ENCODE results near the gene TRIM67.
"Not testable (repeated sequence)": the region's sequence is repeated elsewhere in the genome, so short reads cannot be mapped to it uniquely, and the experiment has no call there.

The TRIM67 gene

GRCh38 chr1:231158141-231158540, 3.7 kb upstream of the TRIM67 start:
- DNase-seq (ENCODE audit: low read depth), result not testable (repeated sequence)

- DNase-seq (ENCODE audit: low read depth), result no peak
These were observed 2.5 kb upstream of the TRIM67 start for GRCh38 chr1:231159202-231159962.

- DNase-seq (ENCODE audit: low read depth), result no peak
These were observed 1.7 kb upstream of the TRIM67 start for GRCh38 chr1:231159963-231160761.

GRCh38 chr1:231160895-231161666, 777 bp upstream of the TRIM67 start:
- no peak for DNase-seq (ENCODE audit: low read depth)

GRCh38 chr1:231162297-231162969, 575 bp downstream of the TRIM67 start:
- DNase-seq (ENCODE audit: low read depth), result no peak

- DNase-seq (ENCODE audit: low read depth), result no peak
These were observed 1.3 kb downstream of the TRIM67 start for GRCh38 chr1:231162970-231163829.

GRCh38 chr1:231163830-231164427, 2.1 kb downstream of the TRIM67 start:
- no peak for DNase-seq (ENCODE audit: low read depth)

GRCh38 chr1:231165371-231165770, 3.5 kb downstream of the TRIM67 start:
- peak; percentile 16 for DNase-seq (ENCODE audit: low read depth)

GRCh38 chr1:231166398-231166797, 4.5 kb downstream of the TRIM67 start:
- no peak for DNase-seq (ENCODE audit: low read depth)

GRCh38 chr1:231170875-231171274, 9.0 kb downstream of the TRIM67 start:
- no peak for DNase-seq (ENCODE audit: low read depth)

- no peak for DNase-seq (ENCODE audit: low read depth)
These were observed 9.9 kb downstream of the TRIM67 start for GRCh38 chr1:231171623-231172197.

GRCh38 chr1:231172411-231172810, 10.6 kb downstream of the TRIM67 start:
- no peak for DNase-seq (ENCODE audit: low read depth)

- no peak for DNase-seq (ENCODE audit: low read depth)
These were observed 14.6 kb downstream of the TRIM67 start for GRCh38 chr1:231176421-231176820.

- DNase-seq (ENCODE audit: low read depth), result no peak
These were observed 15.4 kb downstream of the TRIM67 start for GRCh38 chr1:231177226-231177625.

GRCh38 chr1:231177936-231178335, 16.1 kb downstream of the TRIM67 start:
- DNase-seq (ENCODE audit: low read depth), result no peak

GRCh38 chr1:231178970-231179369, 17.1 kb downstream of the TRIM67 start:
- no peak for DNase-seq (ENCODE audit: low read depth)

- DNase-seq (ENCODE audit: low read depth), result no peak
These were observed 18.2 kb downstream of the TRIM67 start for GRCh38 chr1:231180034-231180433.

- DNase-seq (ENCODE audit: low read depth), result no peak
These were observed 19.4 kb downstream of the TRIM67 start for GRCh38 chr1:231181271-231181670.

- DNase-seq (ENCODE audit: low read depth), result no peak
These were observed 20.5 kb downstream of the TRIM67 start for GRCh38 chr1:231182317-231182716.
